Activated CD8-positive, alpha-beta memory T cell treated with anti-CD3 and anti-CD28 coated beads for 1 hour (primary cell): Measurements from ENCODE around the gene GJD2.

Experiments
- DNase-seq, 2 donors: peaks; one replicate each; pipeline ENCODE4 v3.0.0-alpha.2; 2020; ENCODE audit warnings: low read depth in 1 of 2; ENCODE audit errors: extremely low read depth in 1 of 2

Gene GJD2

GRCh38 chr15:34773917-34774316 lies 19.1 kb upstream of the GJD2 start:
- no peak for DNase-seq

GRCh38 chr15:34773013-34773412 lies 18.2 kb upstream of the GJD2 start:
- no peak for DNase-seq

DNA sequence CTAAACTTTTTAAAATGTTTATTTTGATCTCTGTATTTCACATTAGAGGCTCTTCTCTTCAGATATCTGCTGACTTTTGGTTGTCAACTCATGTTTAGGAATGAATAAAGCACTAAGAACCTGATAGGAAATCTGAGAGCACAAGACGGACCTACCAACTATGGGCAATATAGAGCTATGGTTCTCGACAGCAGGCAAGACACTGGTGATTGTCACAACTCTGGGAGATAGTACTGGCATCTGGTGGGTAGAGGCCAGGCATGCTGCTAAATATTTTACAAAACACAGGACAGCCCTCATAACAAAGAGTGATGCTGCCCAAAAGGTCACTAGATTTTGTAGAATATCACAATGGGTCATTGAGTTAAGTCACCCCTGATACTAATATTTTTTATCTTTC lies 17.5 kb upstream of the GJD2 start:
- no peak for DNase-seq

DNA sequence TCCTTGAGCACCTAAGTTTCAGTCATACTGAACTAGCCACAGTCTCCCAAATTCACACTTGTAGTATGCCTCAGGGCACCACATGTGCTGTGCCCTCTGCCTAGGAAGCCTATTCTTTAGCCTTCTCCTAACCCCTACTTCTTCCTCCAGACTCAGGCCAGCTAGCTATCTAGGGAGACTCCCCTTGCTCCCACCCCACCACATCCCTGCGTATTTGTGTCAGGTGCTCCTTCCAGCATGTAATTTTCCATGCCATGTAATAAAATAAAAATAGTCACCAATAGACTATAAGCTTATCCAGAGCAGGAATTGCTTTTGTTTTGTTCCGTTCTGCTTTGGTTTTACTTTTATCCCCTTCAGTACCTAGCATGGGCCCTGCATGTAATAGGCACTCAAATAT lies 14.9 kb upstream of the GJD2 start:
- no peak for DNase-seq

GRCh38 chr15:34768530-34768929 lies 13.7 kb upstream of the GJD2 start:
- no peak for DNase-seq

DNA sequence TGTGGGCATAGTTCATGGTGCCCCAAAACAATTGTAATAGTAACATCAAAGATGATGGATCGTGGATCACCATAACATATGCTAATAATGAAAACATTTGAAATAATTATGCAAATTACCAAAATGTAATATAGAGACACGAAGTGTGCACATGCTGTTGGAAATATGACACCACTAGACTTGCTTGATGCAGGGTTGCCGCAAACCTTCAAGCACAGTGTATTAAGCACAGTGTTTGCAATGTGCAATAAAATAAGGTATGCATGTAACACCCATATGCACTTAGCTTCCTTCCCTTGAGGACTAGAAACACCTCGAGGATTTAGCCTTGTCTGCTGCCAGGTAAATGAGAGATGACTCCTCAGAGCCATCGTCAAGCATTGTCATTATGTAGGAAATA lies 10.9 kb upstream of the GJD2 start:
- no peak for DNase-seq

DNA sequence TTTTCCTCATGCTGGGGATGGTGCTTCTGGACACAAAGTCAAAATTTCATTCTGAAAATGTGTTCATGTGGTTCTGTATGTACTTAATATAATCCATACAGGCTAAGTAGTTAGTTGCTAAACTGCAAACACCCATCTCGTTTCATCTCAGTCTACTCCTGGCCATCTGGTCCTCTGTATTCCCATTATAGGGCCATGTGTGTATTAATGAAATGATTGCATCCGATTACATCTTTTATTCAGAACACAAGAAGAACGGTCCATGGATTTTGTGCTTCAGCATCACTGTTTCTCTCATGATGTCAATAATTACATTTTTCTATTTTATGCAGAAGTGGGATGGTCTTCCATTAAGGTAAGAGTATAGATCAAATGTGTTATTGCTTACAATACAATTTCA lies 6.1 kb upstream of the GJD2 start:
- DNase-seq: no peak

DNA sequence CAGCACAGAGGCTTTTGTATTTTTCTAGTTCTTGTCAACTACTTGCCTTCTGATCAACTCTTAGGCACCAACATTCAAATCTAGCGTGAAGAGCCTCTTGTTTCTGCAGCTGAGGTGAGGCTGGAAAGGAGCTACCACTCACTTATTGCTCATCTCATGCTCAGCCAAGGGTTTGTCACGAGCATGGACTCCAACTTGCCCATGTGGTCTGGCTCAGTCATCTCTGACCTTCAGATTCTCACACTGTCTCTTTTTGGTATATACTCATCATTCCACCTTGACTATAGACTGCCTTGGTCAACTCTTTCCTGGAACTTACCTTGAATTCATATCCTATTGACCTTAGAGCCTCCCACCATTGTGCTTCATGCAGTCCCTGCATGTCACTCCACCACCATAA lies 5.2 kb upstream of the GJD2 start:
- no peak for DNase-seq

- no peak for DNase-seq
Observed at GRCh38 chr15:34759347-34759746, 4.5 kb upstream of the GJD2 start.

- no peak for DNase-seq
Observed at GRCh38 chr15:34757262-34757661, 2.5 kb upstream of the GJD2 start.

DNA sequence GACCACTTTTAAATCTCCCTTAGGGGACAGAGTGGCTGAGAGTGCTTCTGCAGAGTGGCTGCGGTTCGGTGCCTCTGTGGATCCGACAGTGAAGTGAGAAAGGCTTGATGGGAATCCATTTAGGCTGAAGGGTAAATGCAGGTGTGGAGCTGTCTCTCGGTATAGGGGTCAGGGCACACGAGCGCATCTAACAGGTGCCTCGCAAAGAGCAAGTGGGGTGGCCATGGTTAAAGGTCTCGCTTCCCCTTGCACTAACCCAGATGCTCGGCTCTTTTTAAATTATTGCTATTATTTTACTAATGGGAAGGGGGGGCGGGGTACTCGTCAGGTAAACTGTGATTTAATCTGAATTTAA lies 598 bp upstream of the GJD2 start:
- no peak for DNase-seq

DNA sequence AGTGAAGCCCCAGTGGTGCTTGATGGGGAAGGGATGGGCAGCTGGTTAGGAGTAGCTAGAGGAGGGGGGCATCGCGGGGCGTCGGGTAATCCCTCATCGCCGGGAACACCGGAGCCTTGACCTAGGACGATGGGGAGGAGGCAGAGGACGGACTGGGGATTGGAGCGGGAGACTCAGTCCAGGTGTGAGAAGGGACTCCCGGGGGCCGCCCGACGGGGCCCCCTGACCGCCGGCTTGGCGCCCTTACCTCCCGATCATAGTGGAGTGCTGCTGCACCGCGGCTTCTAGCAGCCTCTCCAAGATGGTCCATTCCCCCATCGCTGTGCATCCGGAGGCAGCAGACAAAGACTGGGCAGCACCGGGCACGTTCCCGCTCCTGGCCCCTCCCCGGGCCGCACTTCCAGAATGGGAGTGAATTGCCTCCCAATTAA lies 612 bp downstream of the GJD2 start:
- DNase-seq: no peak

DNA sequence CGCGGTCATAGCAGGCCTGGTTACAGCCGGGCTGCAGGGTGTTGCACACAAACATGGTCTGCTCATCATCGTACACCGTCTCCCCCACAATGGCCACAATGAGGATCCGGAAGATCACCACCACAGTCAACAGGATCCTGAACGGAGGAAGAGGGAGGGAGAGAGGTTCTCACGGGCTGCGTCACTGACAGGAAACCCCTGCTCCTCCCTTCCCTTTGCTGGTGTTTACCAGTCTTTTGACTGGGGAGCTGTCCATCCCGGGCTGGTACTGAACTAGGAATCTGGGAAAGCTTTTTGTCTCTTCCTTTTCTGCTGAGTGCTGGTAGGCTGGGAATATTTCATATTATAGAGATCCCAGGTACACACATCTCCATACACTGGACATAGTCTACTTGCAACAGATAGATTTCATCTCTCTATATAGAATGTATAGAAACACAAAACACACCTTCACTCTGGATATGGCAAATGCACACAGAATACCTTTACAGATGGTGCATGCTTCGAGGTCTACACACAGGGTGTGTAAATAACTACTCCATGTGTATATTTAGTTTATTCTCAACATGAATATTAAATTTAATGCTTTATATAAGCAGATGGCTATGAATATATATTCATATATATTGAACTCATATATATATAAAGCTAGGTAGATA lies 1.4 kb downstream of the GJD2 start:
- no peak for DNase-seq

DNA sequence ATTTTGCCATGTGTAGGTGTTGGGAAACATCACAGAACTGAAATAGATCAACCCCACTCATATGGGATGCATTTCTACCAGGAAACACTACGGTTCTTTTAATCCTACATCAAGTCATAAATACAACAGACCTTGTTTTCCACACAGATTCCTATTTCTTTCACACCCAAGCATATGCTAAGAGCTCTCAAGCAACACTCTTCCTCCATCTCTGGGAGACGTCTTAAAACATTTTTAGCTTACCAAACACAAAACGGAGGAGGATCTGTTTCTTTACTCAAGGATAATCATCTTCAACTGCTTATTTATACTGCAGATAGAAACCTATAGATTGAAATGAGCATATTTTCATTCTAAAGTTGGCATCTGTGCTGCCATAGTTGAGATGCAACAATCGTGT lies 5.1 kb downstream of the GJD2 start:
- no peak for DNase-seq

DNA sequence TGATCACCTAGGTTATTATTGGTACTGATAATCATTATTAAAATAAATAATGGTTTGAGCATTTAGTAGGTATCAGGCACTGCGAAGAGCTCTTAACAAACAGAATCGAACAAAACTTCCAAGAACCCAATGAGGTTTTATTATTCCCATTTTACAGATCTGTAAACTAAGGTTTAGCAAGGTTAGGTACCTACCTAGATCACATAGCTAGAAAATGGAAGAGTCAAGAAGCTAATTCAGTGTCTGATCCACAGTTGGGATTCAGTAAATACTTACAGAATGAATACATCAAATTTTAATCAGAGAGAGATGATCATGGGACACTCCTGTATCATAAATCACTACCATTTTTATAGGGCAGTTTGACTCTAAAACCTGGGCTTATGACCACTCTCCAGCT lies 15.5 kb downstream of the GJD2 start:
- no peak for DNase-seq

DNA sequence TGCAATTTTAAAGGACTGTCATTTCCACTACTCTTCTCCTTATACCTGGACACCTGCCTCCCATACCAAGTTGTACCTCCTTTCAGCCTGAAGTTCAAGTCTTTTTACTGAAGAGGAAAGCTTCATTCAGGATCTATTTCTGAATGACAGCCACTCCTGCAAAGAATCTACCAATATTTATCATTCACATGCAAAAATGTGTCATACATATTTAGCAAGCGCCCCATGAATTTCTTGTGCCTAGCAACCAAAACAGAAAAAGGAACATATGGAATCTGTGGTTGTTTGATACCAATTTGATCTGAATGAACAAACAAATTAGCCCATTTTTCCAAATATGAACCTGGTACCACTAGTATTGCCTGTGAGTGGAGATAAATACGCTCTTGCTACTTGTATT lies 16.8 kb downstream of the GJD2 start:
- no peak for DNase-seq

- no peak for DNase-seq
Observed at GRCh38 chr15:34737477-34737876, 17.3 kb downstream of the GJD2 start.

DNA sequence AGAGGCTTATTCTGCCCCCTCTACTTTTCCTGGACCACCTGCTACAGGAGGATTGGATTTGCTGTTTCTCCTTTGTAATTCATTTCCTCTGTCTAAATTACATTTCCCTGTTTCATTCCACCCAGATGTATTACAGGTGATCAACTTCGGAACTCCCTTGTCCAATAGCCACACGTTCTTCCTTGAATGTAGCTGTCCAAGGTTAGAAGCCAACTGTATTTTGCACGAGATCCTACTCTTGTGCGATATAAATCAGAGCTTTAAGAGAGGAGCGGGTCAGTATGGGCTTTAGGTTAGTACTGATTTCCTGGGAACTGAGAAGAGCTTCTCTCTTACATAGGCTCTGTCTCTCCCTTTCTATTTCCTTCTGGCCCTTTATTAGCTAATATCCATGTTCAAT lies 20.5 kb downstream of the GJD2 start:
- no peak for DNase-seq

DNA sequence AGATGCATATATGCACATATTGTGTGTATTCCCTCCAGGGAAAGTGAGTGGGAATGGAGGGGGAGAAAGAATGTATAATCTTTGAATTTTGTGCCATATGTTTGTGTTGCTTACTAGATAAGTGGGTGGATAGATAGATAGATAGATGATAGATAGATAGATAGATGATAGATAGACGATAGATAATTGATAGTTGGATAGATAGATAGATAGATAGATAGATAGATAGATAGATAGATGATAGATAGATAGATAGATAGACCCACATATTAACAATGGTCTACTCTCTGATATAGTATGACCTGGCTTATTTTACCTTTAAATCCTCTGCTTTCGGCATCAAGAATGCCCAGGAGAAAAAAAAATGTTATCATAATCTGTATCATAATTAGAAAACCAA lies 21.2 kb downstream of the GJD2 start:
- DNase-seq: no peak

GRCh38 chr15:34732430-34732829 lies 22.4 kb downstream of the GJD2 start:
- no peak for DNase-seq

DNA sequence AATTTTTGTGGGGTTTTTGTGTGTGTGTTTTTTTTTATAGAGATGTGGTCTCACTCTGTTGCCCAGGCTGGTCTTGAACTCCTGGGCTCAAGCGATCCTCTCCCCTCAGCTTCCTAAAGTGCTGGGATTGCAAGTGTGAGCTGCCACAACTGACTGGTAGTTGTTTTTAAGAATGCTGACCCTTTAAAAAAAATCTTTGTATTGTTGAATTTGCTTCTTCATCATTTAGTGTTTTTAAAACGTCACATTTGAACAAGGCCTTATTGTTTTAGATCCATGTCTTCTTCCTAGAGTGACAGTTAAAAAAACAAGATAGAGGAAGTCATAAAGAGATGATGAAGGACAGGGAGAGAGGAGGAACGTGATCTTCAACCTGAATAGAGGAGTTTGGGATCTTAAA lies 24.1 kb downstream of the GJD2 start:
- no peak for DNase-seq

GRCh38 chr15:34729886-34730285 lies 24.9 kb downstream of the GJD2 start:
- DNase-seq: no peak

DNA sequence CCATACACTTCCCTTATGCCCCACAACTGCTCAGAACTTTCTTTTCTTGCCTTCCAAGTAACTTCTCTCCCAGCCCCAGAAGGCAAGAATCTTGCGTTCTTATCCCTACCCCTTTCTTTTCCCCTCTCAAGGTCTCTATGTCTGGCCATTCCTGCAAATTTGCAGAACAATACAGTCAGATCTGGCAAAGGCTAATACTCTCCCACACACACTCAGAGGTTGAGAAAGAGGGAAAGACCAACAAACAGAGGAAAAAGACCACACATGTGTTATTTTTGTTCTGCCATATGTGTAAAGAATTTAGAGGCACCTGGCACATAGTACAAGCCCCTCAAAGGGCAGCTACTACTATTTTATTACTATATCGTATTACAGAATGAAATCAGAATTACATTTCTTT lies 25.7 kb downstream of the GJD2 start:
- no peak for DNase-seq
